Measurements from ENCODE around the gene ARGLU1. TPM values are rescaled to one million over a fixed set of nuclear protein-coding genes. Genes with fewer than 3 reads are reported as not detected.
A peak's percentile ranks its signal among the peaks of the same experiment; 100 is the strongest.

Gene ARGLU1
- polyA plus RNA-seq, 1 donor from 2014 or later: 59.1 TPM

GRCh38 chr13:106596275-106596937 is 28.5 kb upstream of the ARGLU1 start:
- H3K27ac Mint-ChIP-seq: no peak overlapping the region
- H3K4me1 Mint-ChIP-seq: no peaks in the 10 kb centered on the region
- peaks cover 2% of the 10 kb centered on the region for H3K36me3 Mint-ChIP-seq
- H3K9me3 Mint-ChIP-seq: peaks cover 0 to 1% (median 0%) of the 10 kb centered on the region in 3 donors
- no peak overlapping the region for H3K4me3 Mint-ChIP-seq
- H3K27me3 Mint-ChIP-seq: peaks cover 1% of the 10 kb centered on the region

DNA sequence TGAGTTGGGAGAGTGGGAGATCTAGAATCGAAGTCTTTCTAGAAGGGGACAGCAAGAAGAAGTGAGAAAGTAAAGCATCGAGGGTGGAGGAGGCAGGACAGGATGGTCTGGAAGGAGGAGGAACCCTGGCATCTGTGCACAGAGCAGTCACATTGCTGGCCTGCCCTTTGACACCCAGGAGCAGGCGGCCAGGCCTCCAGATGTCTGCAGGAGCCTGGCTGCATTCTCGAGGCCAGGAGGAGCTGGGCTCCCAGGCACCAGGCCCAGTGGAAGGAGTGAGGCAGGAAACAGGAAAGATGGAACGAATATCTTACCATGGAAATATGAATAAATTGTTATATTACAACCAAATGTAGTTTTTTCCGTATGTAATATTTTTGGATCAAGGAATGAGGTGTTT is 27.7 kb upstream of the ARGLU1 start:
- H3K27ac Mint-ChIP-seq: no peak overlapping the region
- no peak overlapping the region for H3K4me3 Mint-ChIP-seq
- H3K4me1 Mint-ChIP-seq: no peaks in the 10 kb centered on the region

DNA sequence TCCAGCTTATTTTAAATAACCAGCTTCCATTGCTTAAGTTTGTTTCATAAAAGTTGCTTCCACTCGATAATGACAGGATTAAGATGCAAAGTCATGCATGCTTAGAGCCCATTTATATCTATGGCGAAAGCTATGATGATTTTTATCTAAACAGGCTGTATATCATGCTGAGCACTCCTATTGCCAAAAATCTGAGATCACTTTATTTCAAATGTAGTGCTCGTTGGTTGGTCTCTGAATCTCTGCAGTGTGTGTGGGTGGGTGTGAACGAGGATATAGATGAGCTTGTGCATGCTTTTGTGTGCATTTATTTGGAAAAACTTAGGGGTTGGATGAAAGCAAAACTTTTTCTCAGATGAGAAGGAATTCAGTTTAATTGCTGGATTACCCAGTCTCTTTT is 27.0 kb upstream of the ARGLU1 start:
- no peak overlapping the region for H3K4me3 Mint-ChIP-seq
- no peaks in the 10 kb centered on the region for H3K4me1 Mint-ChIP-seq
- no peak overlapping the region for H3K27ac Mint-ChIP-seq
- peaks cover 2% of the 10 kb centered on the region for H3K36me3 Mint-ChIP-seq
- H3K27me3 Mint-ChIP-seq: peaks cover 1% of the 10 kb centered on the region
- peaks cover 0 to 1% (median 0%) of the 10 kb centered on the region in 3 donors for H3K9me3 Mint-ChIP-seq

More for the DNA sequence above, 27.7 kb upstream of the ARGLU1 start:
- H3K9me3 Mint-ChIP-seq: peaks cover 0 to 1% (median 0%) of the 10 kb centered on the region in 3 donors
- H3K27me3 Mint-ChIP-seq: peaks cover 1% of the 10 kb centered on the region
- H3K36me3 Mint-ChIP-seq: peaks cover 2% of the 10 kb centered on the region

GRCh38 chr13:106593132-106593531 is 25.2 kb upstream of the ARGLU1 start:
- H3K36me3 Mint-ChIP-seq: peaks cover 2% of the 10 kb centered on the region
- H3K9me3 Mint-ChIP-seq: peaks cover 0 to 1% (median 0%) of the 10 kb centered on the region in 3 donors
- no peaks in the 10 kb centered on the region for H3K4me1 Mint-ChIP-seq
- H3K27me3 Mint-ChIP-seq: peaks cover 1% of the 10 kb centered on the region
- no peak overlapping the region for H3K4me3 Mint-ChIP-seq
- H3K27ac Mint-ChIP-seq: no peak overlapping the region

DNA sequence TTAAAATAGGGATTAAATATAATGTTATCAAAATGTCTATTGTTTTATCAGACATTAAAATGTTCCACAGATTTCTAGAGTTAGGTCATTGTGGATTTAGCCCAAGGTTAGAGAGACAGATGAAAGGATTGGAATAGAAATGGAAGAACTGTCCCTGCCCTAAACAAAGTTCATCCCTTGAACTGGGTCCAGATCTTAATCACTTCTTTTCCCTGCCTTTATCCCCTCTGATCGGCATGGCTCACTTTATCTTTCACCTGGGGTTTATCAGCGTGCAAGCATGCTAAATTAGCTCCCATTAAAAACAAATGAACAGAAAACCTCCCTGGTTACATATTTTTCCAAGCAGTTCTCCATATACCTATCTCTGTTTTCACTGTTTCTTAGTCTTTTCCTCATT is 23.4 kb upstream of the ARGLU1 start:
- H3K27ac Mint-ChIP-seq: no peak overlapping the region
- peaks cover 2% of the 10 kb centered on the region for H3K36me3 Mint-ChIP-seq
- H3K4me1 Mint-ChIP-seq: no peaks in the 10 kb centered on the region
- no peak overlapping the region for H3K4me3 Mint-ChIP-seq
- H3K9me3 Mint-ChIP-seq: peaks cover 2 to 7% (median 4%) of the 10 kb centered on the region in 3 donors
- H3K27me3 Mint-ChIP-seq: peaks cover 1% of the 10 kb centered on the region

DNA sequence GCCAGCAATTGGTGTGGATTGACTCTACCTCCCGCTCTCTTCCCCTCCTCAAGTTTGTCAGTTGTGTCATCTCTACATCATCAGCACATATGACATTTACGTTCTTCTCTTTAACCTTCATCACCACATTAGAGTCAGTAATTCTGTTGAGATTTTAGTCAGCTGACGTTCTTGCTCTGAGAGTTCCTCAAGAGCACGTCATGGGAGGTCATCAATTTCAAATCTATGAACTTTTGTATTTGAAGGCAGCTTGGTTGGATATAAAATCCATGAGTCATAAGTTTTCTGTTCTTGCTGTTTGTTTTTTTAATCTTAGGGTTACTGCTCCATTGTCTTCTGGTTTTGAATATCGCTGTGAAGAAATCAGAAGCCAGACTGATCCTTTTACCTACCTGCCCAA is 21.8 kb upstream of the ARGLU1 start:
- Mint-ChIP-seq H3K4me1 (no peaks in the 10 kb centered on the region), H3K4me3 (no peak overlapping the region)

DNA sequence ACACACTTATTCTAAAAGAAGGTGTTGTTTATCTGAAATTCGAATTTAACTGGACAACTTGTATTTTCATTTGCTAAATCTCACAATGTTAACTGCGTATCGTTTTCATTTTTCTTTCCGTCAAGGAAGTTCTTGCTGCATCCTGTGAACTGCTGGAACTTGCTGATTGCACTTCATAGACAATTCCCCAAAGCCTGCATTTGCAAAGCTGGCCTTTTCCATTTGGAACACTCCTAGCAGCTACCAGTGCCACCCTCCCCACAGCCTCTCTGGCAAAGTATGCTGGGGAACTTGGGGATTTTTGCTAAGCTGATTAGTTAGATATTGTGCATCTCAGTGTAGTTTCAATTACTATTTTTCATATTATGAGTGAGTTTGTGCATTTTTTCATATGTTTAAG is 20.4 kb upstream of the ARGLU1 start:
- no peak overlapping the region for H3K4me3 Mint-ChIP-seq

More for the DNA sequence above, 21.8 kb upstream of the ARGLU1 start:
- Mint-ChIP-seq H3K27ac (no peak overlapping the region), H3K36me3 (peaks cover 2% of the 10 kb centered on the region), H3K27me3 (peaks cover 1% of the 10 kb centered on the region), H3K9me3 (peaks cover 2 to 17% (median 15%) of the 10 kb centered on the region in 3 donors)

DNA sequence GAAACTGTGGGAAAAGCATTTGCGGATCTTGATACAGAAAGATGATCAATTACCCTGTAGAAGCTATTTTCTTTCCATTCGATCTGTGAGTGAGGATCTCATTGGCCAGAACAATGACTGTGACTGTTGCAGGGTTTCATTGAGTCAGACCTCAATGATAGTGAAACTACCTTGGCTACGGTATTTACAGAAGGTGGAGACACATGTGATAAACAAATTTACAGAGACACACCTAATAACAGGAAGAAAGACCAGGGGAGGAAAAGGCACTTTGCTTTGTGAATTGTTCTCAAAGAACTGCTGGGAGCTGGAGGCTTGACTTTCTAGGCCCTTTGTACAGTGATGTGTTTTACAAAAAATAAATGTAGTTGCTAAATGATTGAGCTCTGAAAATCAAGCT is 19.9 kb upstream of the ARGLU1 start:
- Mint-ChIP-seq H3K4me1 (no peaks in the 10 kb centered on the region), H3K27me3 (peaks cover 1% of the 10 kb centered on the region), H3K27ac (no peak overlapping the region), H3K36me3 (no peaks in the 10 kb centered on the region), H3K9me3 (peaks cover 2 to 22% (median 17%) of the 10 kb centered on the region in 3 donors), H3K4me3 (no peak overlapping the region)

More for the DNA sequence above, 20.4 kb upstream of the ARGLU1 start:
- H3K36me3 Mint-ChIP-seq: peaks cover 2% of the 10 kb centered on the region
- H3K27me3 Mint-ChIP-seq: peaks cover 1% of the 10 kb centered on the region
- H3K9me3 Mint-ChIP-seq: peaks cover 2 to 22% (median 17%) of the 10 kb centered on the region in 3 donors
- no peak overlapping the region for H3K27ac Mint-ChIP-seq
- no peaks in the 10 kb centered on the region for H3K4me1 Mint-ChIP-seq

- H3K9me3 Mint-ChIP-seq: peaks cover 2 to 22% (median 17%) of the 10 kb centered on the region in 3 donors
- no peaks in the 10 kb centered on the region for H3K4me1 Mint-ChIP-seq
- peaks cover 1% of the 10 kb centered on the region for H3K27me3 Mint-ChIP-seq
- no peak overlapping the region for H3K27ac Mint-ChIP-seq
- H3K36me3 Mint-ChIP-seq: no peaks in the 10 kb centered on the region
- H3K4me3 Mint-ChIP-seq: peak overlapping the region in 1 of 4 donors; percentile 39
These were observed 18.8 kb upstream of the ARGLU1 start for GRCh38 chr13:106586648-106587166.

- Mint-ChIP-seq H3K36me3 (peaks cover 2% of the 10 kb centered on the region), H3K4me1 (no peaks in the 10 kb centered on the region), H3K4me3 (no peak overlapping the region), H3K27me3 (no peaks in the 10 kb centered on the region), H3K9me3 (peaks cover 0 to 17% (median 12%) of the 10 kb centered on the region in 3 donors), H3K27ac (no peak overlapping the region)
These were observed 13.3 kb upstream of the ARGLU1 start for GRCh38 chr13:106581225-106581624.

GRCh38 chr13:106575896-106576295 is 8.0 kb upstream of the ARGLU1 start:
- Mint-ChIP-seq H3K27ac (no peak overlapping the region), H3K36me3 (no peaks in the 10 kb centered on the region), H3K27me3 (no peaks in the 10 kb centered on the region), H3K4me1 (no peaks in the 10 kb centered on the region), H3K4me3 (no peak overlapping the region), H3K9me3 (no peaks in the 10 kb centered on the region)

GRCh38 chr13:106573868-106574267 is 5.9 kb upstream of the ARGLU1 start:
- Mint-ChIP-seq H3K9me3 (no peaks in the 10 kb centered on the region), H3K27me3 (no peaks in the 10 kb centered on the region), H3K27ac (peak overlapping the region in 1 of 3 donors; percentile 48), H3K36me3 (no peaks in the 10 kb centered on the region), H3K4me1 (peaks cover 0 to 6% (median 0%) of the 10 kb centered on the region in 3 donors), H3K4me3 (no peak overlapping the region)

DNA sequence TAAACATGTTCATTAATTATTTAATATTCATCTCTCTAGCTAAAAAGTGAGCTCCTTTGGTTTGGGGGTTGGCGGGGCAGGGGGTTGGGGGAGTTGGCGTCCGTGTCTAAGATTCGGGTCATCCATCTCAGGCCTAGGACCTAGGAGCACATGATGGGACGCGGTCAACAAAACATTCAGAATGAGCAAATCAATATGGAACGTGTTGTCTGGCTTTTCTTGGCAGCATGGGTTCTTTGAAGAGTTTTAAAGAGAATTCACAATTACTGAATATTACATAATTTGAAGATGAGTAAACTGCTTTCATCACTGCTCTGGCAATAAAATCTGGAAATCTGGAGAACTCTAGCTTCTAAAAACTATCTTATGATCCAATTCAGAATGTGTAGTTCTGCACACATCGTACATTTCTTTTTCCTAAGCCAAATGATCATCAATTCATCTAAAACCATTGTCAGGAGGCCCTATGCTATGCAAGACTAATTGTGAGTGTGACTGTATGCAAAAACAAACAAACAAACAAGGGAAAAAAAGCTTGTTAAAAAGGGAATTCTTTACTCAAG is 5.4 kb upstream of the ARGLU1 start:
- H3K4me3 Mint-ChIP-seq: no peak overlapping the region
- peaks cover 2 to 10% (median 4%) of the 10 kb centered on the region in 3 donors for H3K4me1 Mint-ChIP-seq
- no peak overlapping the region for H3K27ac Mint-ChIP-seq
- H3K27me3 Mint-ChIP-seq: no peaks in the 10 kb centered on the region
- H3K36me3 Mint-ChIP-seq: no peaks in the 10 kb centered on the region
- H3K9me3 Mint-ChIP-seq: no peaks in the 10 kb centered on the region

GRCh38 chr13:106570299-106570852 is 2.4 kb upstream of the ARGLU1 start:
- H3K27ac Mint-ChIP-seq: peak overlapping the region in 1 of 3 donors; percentile 36
- peak overlapping the region in 2 of 4 donors; percentile 51 to 91 for H3K4me3 Mint-ChIP-seq
- H3K9me3 Mint-ChIP-seq: no peaks in the 10 kb centered on the region
- peaks cover 20 to 29% (median 23%) of the 10 kb centered on the region in 3 donors for H3K4me1 Mint-ChIP-seq
- H3K27me3 Mint-ChIP-seq: no peaks in the 10 kb centered on the region
- no peaks in the 10 kb centered on the region for H3K36me3 Mint-ChIP-seq

Measured in IgD-negative memory B cell (primary cell).